HG03064 (cell line): ENCODE results near the gene PAX2.

Experiments
- ATAC-seq: cut with Tn5 transposase; IDR thresholded peaks from one replicate; pipeline ENCODE4 v1.9.1; 2021; ENCODE audit warnings: low read depth; ENCODE audit not compliant: unreplicated experiment

PAX2 gene

GRCh38 chr10:100829933-100830727 is 84.7 kb downstream of the PAX2 start:
- no peak for ATAC-seq

DNA sequence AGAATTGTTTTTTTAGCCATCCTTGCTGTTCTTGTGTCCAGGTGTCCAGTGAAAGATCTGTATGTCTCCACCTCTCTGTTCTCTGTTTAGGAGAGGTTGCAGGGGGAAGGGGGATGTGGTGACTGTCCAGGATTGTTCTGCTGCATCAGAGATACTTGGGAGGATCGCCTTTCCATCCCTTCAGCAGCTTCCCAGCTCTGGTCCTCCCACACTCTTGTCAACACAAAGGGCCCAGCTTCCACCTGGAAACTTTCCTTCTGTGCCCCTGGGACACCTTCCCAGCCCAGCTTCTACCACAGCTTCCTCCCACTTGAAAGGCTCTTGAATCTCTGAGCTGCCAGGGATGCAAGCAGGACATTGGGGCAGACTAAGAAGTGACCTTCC is 85.3 kb downstream of the PAX2 start:
- ATAC-seq, result no peak

DNA sequence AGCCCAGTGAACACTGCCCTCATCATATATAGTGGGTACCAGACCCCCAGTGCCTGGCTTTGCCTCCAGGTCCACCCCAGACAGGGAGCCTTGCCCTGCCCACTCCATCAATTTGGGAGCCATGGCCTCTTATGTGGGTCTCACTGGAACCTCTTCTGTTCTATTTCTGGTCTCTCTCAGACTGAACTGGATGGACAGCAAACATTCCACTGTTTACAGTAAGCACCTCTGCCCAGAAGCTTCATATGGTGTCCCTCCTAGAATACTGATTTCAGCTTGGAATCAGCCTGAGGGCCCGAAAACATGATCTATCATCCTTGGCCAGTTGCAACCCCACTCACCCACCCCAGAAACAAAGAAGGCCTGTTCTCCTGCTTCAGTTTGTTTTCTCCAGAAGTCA is 86.4 kb downstream of the PAX2 start:
- ATAC-seq, result no peak

- no peak for ATAC-seq
Measured at GRCh38 chr10:100835810-100836209, 90.4 kb downstream of the PAX2 start.

DNA sequence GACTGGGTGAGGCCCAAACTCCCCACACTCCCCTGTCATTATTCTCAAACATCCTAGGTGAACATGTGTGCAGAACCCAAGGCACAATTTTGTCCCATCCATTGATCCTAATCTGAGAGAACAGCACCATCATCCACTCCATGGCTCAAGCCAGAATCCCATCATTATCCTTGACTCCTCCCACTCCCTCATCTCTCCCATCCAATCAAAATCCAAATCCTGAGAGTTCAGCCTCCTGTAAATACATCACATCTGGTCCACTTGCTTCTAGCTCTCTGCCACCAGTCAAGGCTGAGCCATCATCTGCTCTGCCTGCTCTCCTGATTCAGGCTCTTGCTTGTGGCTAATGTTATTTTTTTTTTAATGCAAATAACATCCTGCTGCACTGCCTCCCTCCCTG is 91.5 kb downstream of the PAX2 start:
- no peak for ATAC-seq

GRCh38 chr10:100837300-100837699 is 91.9 kb downstream of the PAX2 start:
- no peak for ATAC-seq

- ATAC-seq, result no peak
Measured at GRCh38 chr10:100838986-100839385, 93.6 kb downstream of the PAX2 start.

DNA sequence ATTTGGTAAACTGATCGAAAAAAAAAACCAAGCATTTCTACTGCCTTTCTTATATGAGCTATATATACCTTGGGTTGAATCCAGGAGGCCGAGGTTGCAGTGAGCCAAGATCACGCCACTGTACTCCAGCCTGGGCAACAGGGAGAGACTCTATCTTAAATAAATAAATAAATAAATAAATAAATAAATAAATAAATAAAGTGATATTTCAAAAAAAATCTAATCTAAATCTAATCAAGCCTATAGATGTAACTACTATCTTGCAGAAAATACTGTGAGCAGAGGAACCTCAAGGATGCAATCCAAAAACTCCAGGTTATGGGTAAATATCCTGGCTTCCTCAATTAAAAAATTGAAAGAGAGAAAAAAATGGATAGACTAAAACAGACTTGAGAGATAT is 96.1 kb downstream of the PAX2 start:
- no peak for ATAC-seq

DNA sequence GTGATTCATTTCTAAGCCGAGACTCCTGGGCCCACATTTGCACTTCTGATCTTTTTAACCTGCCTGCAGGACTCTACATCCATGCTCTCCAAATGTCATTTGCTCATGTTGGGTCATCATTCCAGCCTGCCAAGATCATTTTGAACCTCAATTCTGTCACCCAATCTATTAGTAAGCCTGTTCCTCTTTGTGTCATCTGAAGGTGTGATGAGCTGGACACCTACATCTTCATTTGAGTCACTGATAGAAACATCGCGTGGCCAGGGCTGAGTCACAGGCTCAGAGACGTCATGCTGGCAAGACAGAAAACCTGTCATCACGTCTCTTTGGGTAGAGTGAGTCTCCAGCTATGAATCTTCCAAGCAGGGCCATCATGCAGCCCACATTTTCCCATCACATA is 102.1 kb downstream of the PAX2 start:
- no peak for ATAC-seq

DNA sequence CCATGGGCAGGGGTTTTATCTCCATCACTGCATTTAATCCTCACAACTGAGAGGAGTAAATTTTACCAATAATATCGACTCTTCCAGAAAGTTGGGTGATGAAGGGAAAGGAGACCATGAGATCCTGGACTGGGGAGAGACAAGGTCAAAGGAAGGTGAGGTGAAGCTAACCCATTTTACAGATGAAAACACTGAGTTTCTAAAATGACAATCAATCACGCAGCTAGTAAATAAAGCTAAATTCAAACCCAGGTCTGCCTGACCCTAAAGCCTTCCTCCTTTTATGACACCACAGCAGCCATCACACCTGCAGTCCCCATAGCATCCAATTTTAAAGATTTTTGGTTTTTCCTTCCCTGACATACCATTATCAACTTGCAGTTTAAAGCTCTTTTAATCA is 103.4 kb downstream of the PAX2 start:
- ATAC-seq, result no peak

DNA sequence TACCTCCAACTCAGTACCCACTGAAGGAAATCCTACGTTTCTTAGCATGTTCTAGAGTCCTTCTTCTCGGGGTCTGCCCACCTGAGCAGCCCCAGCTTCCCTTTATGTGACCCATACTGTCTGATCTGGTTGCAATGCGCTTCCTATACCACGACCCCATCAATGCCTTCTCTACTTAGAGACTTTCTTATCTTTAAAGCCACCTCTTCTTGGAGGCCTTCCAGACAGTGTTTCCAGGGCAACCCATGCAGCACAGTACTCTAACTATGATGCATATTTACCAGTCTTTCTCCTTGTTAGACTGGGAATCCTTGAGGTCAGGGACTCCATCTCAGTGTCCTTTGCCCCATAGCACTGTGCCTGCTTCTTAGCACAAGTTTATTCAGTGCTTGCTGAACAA is 112.9 kb downstream of the PAX2 start:
- ATAC-seq, result no peak

DNA sequence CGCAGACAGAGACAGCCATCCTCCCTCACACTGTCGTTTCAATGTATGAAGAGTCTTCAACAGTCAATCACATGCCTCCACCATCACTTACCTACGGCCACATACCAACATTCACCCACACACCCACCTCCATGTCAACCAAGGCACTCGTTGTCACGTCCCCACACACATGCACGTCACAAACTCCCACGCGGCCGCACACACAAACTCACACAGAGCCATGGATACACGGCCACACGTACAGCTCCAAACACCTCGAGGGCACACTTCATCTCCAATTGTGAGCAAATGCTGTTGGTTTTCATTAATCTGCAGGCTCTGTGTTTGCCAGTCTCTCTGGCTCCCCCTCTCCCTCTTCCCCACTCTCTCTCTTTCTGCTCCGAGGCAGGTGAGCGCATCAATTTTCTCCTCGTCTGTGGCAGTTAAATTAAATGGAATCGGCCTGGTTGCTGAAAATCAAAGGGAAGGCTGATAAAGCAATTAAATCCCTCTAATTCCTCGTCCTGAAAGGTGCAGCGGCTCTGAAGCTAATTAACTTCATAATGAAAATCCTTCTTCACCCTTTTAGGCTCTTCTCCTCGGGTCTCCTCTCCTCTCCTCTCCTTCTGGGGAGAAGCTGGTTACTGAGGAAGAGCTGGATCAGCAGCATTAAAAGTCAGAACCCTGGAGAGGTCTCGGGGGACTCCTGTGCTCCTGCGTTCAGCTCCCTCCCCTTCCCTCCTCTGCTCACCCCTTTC is 113.5 kb downstream of the PAX2 start:
- no peak for ATAC-seq

- no peak for ATAC-seq
Measured at GRCh38 chr10:100859484-100859763, 114.0 kb downstream of the PAX2 start.

DNA sequence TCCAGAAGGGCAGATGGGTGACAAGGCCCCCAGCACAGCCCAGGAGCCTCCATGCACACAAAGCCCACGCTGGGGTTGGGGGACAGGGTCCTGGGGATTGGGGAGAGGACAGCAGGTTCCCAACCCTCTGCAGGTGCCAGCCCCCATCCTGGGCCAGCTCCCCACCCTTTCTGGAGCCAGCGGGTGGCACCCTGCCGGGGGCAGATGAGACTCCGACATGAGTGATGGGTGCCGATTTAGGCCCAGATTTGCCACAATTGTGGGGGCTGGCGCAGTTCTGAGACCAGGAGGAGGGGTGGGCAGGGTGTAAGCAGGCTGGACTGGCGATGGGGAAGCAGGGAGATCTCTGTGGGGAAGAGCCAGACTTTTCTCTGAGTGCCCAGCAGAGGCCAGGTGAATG is 118.1 kb downstream of the PAX2 start:
- no peak for ATAC-seq

- no peak for ATAC-seq
Measured at GRCh38 chr10:100864036-100864885, 118.9 kb downstream of the PAX2 start.

GRCh38 chr10:100864978-100865377 is 119.6 kb downstream of the PAX2 start:
- no peak for ATAC-seq

DNA sequence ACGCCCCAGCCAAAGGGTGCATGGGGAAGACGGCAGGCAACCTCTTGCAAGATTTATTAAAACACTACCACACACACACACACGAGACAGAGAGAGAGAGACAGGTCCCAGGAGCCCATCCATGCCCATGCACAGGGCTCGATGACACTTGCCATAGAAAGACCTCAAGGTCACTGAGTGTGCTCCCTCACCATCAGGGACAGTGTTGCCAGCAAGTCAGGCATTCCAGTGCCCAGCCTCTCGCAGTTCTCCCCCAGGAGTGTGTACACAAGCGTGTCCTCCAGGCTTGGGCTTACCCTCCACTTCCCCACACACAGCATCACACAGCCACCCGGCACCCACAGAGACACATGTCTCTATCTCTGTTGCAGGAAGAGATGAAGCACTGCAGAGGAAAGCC is 120.6 kb downstream of the PAX2 start:
- no peak for ATAC-seq

DNA sequence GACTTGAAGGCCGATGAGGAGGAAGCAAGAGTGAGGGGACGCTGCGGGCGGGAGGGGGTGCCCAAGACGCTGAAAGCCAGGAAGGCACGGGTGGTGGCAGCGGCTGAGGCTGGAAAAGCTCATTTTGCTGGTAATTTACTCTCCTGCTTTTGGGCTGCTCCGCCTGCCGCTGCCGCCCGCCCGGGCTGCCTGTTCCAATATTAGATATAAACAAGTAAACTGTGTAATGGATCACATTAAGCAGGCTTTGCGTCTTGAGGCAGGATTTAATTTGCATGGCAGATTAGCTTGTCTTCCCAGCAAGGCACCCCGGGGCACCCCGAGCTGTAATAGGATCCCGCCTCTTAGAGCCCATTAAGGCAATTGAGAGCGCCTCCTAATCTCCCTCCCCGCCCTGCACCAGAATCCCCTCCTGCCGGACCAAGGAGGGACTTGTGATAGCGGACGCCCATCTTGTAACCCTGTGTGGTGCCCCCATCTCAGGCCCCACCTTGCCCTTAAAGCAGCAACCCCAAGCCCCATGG is 121.3 kb downstream of the PAX2 start:
- no peak for ATAC-seq

GRCh38 chr10:100867261-100867963 is 122.0 kb downstream of the PAX2 start:
- ATAC-seq, result no peak

DNA sequence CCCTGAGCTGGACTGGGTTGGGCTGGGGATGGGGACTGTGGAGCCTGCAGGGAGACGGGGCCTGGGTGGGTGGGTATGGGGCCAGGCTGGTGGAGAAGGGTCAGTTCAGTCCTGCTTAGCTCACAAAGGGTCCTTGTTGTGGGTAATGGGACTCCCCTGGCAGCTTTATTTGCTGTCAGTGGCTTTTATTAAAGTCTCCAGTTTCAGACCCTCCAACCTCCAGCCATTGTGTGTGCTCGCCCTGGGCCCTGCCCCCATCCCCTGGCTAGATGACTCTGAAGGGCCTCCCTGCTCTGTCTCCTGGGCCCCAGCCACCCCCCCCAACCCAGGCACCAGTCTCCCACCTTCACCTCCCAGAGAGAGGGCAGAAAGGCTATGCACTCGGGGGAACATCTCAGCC is 123.0 kb downstream of the PAX2 start:
- no peak for ATAC-seq

DNA sequence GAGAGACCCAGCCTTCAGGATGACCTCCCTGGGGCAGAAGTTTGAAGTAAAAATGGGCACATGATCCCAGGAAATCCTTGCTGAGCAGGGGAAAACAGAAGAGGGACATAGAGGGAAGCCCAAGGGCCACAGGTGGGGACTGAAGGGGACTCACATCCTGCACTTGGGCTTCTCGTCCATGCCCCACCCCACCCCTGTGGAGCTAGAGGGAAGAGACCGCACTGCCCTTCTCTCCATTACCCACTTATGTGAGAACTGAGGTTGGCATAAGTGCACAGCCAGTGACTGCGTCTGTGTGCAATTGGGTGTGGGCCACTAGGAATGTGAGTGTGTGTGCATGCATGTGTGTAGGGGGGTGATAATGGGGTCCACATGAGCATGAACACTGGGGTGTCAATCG is 124.0 kb downstream of the PAX2 start:
- no peak for ATAC-seq
